Thyroid gland (tissue), 4 donors: ENCODE measurements around the gene RPH3AL.
"Not testable (repeated sequence)": the region's sequence is repeated elsewhere in the genome, so short reads cannot be mapped to it uniquely, and the experiment has no call there.

ENCODE experiments used
- POLR2A ChIP-seq, 2 donors: fragments of 450-650 bp; IDR thresholded peaks; one replicate each; pipeline ENCODE4 v1.6.1; 2017; ENCODE audit warnings: antibody characterized with exemption in 2 of 2, mild to moderate bottlenecking in 2 of 2, moderate library complexity in 1 of 2
- TF ChIP-seq, protein P1 (sequence below), 6 experiments: fragments of 200-600 bp in 3 of 6; fragments of 450-650 bp in 3 of 6; sonication (generic) in 3 of 6; IDR thresholded peaks; one replicate each; pipeline ENCODE4 v1.5.1; 2016 to 2019; ENCODE audit warnings: antibody characterized with exemption in 6 of 6, mild to moderate bottlenecking in 2 of 6, inconsistent platforms in 1 of 6, moderate library complexity in 1 of 6

DNA sequence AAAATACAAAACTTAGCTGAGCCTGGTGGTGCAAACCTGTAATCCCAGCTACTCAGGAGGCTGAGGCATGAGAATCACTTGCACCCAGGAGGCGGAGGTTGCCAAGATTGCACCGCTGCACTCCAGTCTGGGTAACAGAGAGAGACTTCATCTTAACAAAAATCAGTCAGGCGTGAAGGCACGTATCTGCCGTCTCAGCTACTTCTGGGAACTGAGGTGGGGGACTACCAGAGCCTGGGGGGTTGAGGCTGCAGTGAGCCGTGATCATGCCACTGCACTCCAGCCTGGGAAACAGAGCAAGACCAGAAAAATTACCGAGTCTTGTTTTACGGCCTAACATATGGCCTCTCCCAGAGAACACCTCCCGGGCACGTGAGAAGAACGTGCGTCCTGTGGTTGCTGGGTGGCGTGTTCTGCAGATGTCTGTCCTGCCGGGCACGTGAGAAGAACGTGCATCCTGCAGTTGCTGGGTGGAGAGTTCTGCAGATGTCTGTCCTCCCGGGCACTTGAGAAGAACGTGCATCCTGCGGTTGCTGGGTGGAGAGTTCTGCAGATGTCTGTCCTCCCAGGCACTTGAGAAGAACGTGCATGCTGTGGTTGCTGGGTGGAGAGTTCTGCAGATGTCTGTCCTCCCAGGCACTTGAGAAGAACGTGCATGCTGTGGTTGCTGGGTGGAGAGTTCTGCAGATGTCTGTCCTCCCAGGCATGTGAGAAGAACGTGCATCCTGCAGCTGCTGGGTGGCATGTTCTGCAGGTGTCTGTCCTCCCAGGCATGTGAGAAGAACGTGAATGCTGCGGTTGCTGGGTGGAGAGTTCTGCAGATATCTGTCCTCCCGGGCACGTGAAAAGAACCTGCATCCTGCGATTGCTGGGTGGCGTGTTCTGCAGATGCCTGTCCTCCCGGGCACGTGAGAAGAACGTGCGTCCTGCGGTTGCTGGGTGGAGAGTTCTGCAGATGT is 14.3 kb upstream of the RPH3AL start:
- TF ChIP-seq, protein P1, sequence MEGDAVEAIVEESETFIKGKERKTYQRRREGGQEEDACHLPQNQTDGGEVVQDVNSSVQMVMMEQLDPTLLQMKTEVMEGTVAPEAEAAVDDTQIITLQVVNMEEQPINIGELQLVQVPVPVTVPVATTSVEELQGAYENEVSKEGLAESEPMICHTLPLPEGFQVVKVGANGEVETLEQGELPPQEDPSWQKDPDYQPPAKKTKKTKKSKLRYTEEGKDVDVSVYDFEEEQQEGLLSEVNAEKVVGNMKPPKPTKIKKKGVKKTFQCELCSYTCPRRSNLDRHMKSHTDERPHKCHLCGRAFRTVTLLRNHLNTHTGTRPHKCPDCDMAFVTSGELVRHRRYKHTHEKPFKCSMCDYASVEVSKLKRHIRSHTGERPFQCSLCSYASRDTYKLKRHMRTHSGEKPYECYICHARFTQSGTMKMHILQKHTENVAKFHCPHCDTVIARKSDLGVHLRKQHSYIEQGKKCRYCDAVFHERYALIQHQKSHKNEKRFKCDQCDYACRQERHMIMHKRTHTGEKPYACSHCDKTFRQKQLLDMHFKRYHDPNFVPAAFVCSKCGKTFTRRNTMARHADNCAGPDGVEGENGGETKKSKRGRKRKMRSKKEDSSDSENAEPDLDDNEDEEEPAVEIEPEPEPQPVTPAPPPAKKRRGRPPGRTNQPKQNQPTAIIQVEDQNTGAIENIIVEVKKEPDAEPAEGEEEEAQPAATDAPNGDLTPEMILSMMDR (IDR thresholded peaks at IDR 0.05), result not testable (repeated sequence)
- TF ChIP-seq POLR2A (IDR thresholded peaks at IDR 0.05), result not testable (repeated sequence)
